Measurements from ENCODE around the gene VANGL2.

Gene VANGL2

DNA sequence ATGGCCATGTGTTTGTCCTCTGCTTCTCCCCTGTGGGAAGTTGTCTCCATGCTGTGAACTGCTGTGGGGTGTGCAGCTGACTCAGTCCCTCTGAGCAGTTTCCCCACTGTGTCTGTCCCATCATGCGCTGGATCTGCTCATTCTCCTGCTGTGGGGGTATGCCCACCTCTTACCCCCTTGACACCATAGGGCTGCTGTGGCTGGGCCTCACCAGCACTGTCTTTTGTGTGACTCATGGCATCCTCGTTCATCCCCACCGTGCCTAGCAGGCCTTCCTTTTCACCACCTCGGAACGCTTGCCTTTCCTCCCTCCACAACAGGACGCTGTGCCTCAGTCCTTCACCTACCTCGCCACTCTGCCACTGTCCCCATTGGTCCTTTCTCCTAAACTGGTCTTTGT lies 27.3 kb downstream of the VANGL2 start:
- no peak overlapping the region for H3K4me3 ChIP-seq (ENCODE audit: low read depth, low read length)
- DNase-seq (ENCODE audit: low read depth) = no peak
- TF ChIP-seq, protein P1, sequence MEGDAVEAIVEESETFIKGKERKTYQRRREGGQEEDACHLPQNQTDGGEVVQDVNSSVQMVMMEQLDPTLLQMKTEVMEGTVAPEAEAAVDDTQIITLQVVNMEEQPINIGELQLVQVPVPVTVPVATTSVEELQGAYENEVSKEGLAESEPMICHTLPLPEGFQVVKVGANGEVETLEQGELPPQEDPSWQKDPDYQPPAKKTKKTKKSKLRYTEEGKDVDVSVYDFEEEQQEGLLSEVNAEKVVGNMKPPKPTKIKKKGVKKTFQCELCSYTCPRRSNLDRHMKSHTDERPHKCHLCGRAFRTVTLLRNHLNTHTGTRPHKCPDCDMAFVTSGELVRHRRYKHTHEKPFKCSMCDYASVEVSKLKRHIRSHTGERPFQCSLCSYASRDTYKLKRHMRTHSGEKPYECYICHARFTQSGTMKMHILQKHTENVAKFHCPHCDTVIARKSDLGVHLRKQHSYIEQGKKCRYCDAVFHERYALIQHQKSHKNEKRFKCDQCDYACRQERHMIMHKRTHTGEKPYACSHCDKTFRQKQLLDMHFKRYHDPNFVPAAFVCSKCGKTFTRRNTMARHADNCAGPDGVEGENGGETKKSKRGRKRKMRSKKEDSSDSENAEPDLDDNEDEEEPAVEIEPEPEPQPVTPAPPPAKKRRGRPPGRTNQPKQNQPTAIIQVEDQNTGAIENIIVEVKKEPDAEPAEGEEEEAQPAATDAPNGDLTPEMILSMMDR (IDR thresholded peaks at IDR 0.05; ENCODE audit: control insufficient read depth, extremely low read depth, insufficient read depth) = no peak

DNA sequence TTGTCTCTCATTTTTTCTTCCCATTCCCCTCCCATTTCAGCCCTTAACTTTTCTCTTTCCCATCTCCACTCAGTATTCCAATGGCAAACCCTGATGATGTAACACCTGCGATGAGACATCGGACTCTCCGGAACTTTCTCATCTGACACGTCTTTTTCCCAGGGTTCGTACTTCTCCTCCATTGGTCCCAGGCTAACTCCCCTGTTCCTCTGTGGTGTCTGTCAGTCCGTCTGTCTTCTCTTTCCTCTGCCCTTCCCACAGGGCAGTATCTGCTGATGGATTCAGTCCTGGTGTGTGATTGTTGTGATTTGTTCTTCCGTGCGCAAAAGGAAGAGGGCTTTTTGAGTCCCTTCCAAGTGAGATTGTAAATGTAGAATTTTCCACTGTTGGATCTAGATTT lies 27.7 kb downstream of the VANGL2 start:
- no peak for DNase-seq (ENCODE audit: low read depth)
- TF ChIP-seq, protein P1 (IDR thresholded peaks at IDR 0.05; ENCODE audit: control insufficient read depth, extremely low read depth, insufficient read depth) = no peak

DNA sequence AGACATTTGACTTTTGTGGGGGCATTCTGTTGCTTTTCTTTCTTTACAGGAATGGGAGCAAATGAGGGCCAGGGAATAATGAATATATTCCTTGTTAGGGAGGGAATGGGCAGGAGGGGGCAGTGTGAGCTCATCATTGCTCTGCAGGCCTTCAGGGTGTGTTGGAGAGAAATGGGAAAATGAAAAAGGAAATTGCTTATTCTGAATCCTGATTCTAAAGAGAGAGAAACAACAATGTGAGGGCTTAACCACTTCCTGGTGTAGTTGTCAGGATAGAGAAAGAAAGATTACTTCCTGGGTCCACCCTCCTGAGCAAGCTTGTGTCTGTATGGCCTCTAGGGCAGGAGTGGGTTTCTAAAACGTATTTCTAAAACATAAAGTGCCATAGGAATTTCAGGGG lies 28.3 kb downstream of the VANGL2 start:
- no peak overlapping the region for H3K4me3 ChIP-seq (ENCODE audit: low read depth, low read length)
- TF ChIP-seq, protein P1 (IDR thresholded peaks at IDR 0.05; ENCODE audit: control insufficient read depth, extremely low read depth, insufficient read depth) = peak; percentile 79
- no peak for DNase-seq (ENCODE audit: low read depth)

More for the DNA sequence above, 27.7 kb downstream of the VANGL2 start:
- H3K4me3 ChIP-seq (ENCODE audit: low read depth, low read length) = no peak overlapping the region

DNA sequence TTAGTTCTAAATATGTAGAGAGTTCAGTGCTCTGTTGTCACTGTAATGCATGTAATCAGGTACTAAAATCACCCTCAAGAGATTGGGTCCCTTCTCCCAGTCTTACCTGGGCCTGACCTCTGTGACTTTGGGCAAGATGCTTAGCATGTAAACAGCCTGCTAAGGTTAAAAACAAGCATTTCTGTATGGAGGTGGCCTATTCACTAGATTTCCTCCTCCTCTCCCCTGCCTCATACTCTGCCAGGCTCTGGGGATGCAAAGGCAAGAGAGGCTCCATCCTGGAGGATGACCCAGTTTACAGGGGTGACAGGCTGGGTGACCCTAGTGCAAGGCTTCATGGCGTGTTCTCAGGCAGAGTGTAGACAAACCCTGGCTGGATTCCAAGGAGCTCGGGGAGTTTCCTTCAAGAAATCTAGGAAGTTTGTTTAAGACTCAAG lies 28.8 kb downstream of the VANGL2 start:
- no peak for DNase-seq (ENCODE audit: low read depth)
- TF ChIP-seq, protein P1 (IDR thresholded peaks at IDR 0.05; ENCODE audit: control insufficient read depth, extremely low read depth, insufficient read depth) = no peak
- no peak overlapping the region for H3K4me3 ChIP-seq (ENCODE audit: low read depth, low read length)

DNA sequence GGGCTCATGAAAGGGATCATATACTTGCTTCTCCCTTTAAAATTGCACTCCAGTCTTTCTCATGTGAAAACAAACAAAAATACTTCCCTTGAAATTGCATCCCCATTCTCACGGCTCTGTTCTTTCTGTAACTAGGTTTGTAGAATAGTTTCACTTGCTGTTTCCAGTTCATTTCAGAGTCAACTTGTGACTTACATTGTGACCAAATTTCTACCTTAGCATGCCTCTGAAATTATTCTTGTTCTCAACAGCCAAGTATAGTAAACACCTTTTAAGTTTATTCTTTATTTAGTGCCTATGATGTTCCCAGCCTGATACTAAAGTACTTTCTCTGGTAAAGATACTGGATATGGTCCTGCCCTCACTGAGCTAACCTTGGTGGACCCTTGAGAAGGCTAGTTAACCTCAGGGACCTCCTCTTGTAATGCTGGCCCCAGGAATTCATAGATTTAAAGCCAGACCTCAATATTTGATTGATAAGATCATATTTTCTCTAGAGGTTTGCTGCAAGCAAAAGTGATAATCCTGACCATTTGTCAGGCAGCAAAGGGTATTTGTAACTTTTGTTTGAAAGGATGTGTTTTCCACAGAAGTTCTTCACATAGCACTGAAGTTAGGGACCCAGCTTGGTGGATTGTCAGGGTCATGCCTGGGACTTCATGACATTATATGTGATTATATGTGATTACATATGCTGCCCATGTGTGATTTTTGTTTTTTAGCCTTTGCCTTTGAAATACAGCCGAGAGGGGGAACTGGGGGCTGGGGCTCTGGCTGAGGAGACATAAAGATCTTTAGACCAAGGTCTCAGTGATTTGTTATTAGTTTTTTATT lies 29.6 kb downstream of the VANGL2 start:
- no peak overlapping the region for H3K4me3 ChIP-seq (ENCODE audit: low read depth, low read length)
- TF ChIP-seq, protein P1 (IDR thresholded peaks at IDR 0.05; ENCODE audit: control insufficient read depth, extremely low read depth, insufficient read depth) = no peak
- DNase-seq (ENCODE audit: low read depth) = no peak

DNA sequence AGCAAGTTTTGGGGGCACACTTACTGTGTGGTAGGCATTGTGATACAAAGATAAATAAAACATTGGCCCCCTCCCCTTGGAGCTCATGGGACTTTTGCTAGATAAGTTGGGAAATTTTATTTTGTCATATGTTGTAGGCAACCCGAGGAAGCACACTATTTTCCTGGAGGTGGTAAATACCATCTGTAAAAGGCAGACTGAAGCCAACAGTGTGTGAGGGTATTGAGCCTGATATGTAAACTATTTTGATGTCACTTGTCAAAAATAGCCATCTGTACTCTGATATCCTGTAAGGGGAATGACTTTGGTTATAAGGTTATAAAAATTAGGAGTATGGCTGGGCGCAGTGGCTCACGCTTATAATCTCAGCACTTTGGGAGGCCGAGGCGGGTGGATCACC lies 30.6 kb downstream of the VANGL2 start:
- no peak for DNase-seq (ENCODE audit: low read depth)
- H3K4me3 ChIP-seq (ENCODE audit: low read depth, low read length) = no peak overlapping the region
- TF ChIP-seq, protein P1 (IDR thresholded peaks at IDR 0.05; ENCODE audit: control insufficient read depth, extremely low read depth, insufficient read depth) = no peak

DNA sequence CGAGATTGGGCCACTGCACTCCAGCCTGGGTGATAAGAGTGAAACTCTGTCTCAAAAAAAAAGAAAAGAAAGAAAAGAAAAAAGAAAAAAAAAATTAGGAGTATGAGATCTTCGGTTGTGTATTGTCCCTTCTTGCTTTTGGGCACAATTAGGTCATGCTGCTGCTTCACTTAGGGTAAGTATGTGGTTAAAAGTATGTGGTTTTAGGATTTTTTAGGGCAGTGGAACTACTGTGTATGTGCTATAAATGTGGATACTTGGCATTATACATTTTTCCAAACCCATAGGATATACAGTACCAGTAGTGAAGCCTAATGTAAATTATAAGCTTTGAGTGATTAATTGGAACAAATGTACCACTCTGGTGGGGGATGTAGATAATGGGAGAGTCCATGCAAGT lies 31.2 kb downstream of the VANGL2 start:
- no peak overlapping the region for H3K4me3 ChIP-seq (ENCODE audit: low read depth, low read length)
- TF ChIP-seq, protein P1 (IDR thresholded peaks at IDR 0.05; ENCODE audit: control insufficient read depth, extremely low read depth, insufficient read depth) = no peak
- no peak for DNase-seq (ENCODE audit: low read depth)

Measured in LNCaP clone FGC (cell line).